Measurements from ENCODE around the gene AKT1.

Gene AKT1

GRCh38 chr14:104830781-104831180, 35.2 kb upstream of the AKT1 start:
- in situ Hi-C loops (cut with MboI; ENCODE audit: low sequenced_read_pairs, unreplicated experiment), result no loop called here
- TF ChIP-seq CTCF (IDR thresholded peaks at IDR 0.05; ENCODE audit: borderline replicate concordance, control extremely low read depth, extremely low read depth, insufficient read depth, missing control alignments), result no peak
- DNase-seq (ENCODE audit: low spot score), result no peak

GRCh38 chr14:104827177-104828055, 31.9 kb upstream of the AKT1 start:
- peak; percentile 36 for TF ChIP-seq CTCF (IDR thresholded peaks at IDR 0.05; ENCODE audit: borderline replicate concordance, control extremely low read depth, extremely low read depth, insufficient read depth, missing control alignments)
- peak; percentile 83 for DNase-seq (ENCODE audit: low spot score)
- in situ Hi-C loops (cut with MboI; ENCODE audit: low sequenced_read_pairs, unreplicated experiment), result loop anchor here (5.0 kb wide), 1 partner anchor 55 kb away; no protein-coding TSS in a partner anchor

GRCh38 chr14:104826861-104827176, 31.3 kb upstream of the AKT1 start:
- TF ChIP-seq CTCF (IDR thresholded peaks at IDR 0.05; ENCODE audit: borderline replicate concordance, control extremely low read depth, extremely low read depth, insufficient read depth, missing control alignments), result no peak
- DNase-seq (ENCODE audit: low spot score), result peak; percentile 39
- in situ Hi-C loops (cut with MboI; ENCODE audit: low sequenced_read_pairs, unreplicated experiment), result loop anchor here (5.0 kb wide), 1 partner anchor 55 kb away; no protein-coding TSS in a partner anchor

GRCh38 chr14:104826189-104826860, 30.8 kb upstream of the AKT1 start:
- peak; percentile 89 for TF ChIP-seq CTCF (IDR thresholded peaks at IDR 0.05; ENCODE audit: borderline replicate concordance, control extremely low read depth, extremely low read depth, insufficient read depth, missing control alignments)
- in situ Hi-C loops (cut with MboI; ENCODE audit: low sequenced_read_pairs, unreplicated experiment), result loop anchor here (5.0 kb wide), 1 partner anchor 54 kb away; no protein-coding TSS in a partner anchor
- peak; percentile 96 for DNase-seq (ENCODE audit: low spot score)

- TF ChIP-seq CTCF (IDR thresholded peaks at IDR 0.05; ENCODE audit: borderline replicate concordance, control extremely low read depth, extremely low read depth, insufficient read depth, missing control alignments), result no peak
- DNase-seq (ENCODE audit: low spot score), result no peak
- in situ Hi-C loops (cut with MboI; ENCODE audit: low sequenced_read_pairs, unreplicated experiment), result no loop called here
Measured at GRCh38 chr14:104824353-104824997, 28.9 kb upstream of the AKT1 start.

- TF ChIP-seq CTCF (IDR thresholded peaks at IDR 0.05; ENCODE audit: borderline replicate concordance, control extremely low read depth, extremely low read depth, insufficient read depth, missing control alignments), result no peak
- in situ Hi-C loops (cut with MboI; ENCODE audit: low sequenced_read_pairs, unreplicated experiment), result no loop called here
- DNase-seq (ENCODE audit: low spot score), result no peak
Measured at GRCh38 chr14:104822821-104823615, 27.5 kb upstream of the AKT1 start.
